ENCODE measurements around the gene XYLT1.
A peak's percentile ranks its signal among the peaks of the same experiment; 100 is the strongest.

Gene XYLT1

GRCh38 chr16:17168181-17168580, 302.6 kb downstream of the XYLT1 start:
- DNase-seq: no peak

DNA sequence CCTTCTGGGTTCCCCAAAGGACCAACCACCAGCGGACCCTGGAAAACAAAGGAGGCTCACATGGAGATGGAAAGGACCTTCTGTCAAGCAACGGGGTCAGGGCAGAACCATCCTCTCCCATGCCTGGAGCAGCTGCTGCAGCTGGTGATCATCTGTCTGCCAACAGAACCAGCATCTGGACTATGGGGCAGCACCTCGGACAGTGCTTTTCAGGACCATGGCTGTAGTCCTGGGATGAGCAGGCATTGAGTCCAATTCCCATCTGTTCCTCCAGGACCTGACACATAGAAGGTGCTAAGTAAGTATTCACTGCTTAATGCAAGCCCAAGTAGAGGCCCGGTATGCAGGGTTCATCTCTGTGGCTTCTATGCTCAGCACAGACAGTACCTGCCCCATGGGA, 304.7 kb downstream of the XYLT1 start:
- no peak for DNase-seq

DNA sequence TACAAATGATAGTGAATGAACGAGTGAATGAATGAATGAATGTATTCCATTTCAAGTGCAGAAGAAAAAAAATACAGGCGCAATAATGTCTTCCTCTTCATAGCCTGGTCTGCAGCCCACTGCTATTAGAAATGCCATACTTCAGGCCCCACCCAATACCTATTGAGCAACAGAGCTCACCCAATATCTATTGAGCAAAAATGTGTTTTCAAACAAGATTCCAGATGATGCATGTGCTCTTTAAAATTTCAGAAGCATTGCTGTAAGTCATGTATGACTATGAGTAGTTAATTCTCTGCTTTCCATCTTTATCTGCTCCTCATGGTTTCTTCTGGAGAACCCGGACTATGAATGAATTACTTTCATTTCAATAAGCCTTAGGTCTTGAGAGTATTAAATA, 308.2 kb downstream of the XYLT1 start:
- DNase-seq: no peak

- DNase-seq: peak; percentile 25
Measured at GRCh38 chr16:17160920-17161431, 309.8 kb downstream of the XYLT1 start.

GRCh38 chr16:17160285-17160853, 310.4 kb downstream of the XYLT1 start:
- no peak for DNase-seq

DNA sequence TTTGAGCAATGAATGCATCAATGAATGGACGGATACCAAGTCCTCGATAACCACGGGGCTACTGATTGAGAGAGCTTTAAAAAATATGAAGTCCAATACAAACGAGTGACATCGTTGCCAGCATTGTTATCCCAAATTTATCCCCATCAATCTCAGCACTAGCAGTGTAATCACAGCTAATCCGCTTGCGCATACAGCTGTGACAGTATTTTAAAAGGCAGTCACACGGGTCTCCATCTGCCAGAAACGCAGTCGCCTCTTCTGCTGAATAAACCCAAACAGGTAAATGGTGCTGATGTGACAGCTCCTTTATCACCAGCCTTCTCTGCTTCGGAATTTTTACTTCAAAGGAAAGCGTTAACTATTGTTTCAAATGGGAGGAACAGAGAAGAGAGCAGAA, 311.1 kb downstream of the XYLT1 start:
- no peak for DNase-seq

GRCh38 chr16:17155936-17156335, 314.8 kb downstream of the XYLT1 start:
- no peak for DNase-seq

- DNase-seq: no peak
Measured at GRCh38 chr16:17155485-17155884, 315.3 kb downstream of the XYLT1 start.

DNA sequence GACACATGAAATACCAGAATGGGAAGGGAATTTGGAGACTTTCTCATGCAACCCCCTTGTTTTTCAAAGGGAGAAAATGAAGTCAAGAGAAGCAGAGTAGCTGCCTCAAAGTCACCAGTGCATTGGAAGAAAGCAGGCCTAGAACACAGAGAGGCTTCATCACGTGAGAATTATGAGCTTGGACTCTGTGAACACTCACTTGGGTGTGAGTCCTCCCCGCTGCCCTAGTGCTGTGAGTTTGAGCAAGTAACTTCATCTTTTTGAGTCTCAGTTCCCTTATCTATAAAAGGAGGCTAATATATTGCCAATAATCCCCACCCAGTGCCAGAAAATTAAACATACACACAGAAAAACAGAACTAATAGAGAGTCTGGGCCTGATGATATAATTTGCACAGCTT, 315.8 kb downstream of the XYLT1 start:
- no peak for DNase-seq

GRCh38 chr16:17152311-17152710, 318.4 kb downstream of the XYLT1 start:
- no peak for DNase-seq

DNA sequence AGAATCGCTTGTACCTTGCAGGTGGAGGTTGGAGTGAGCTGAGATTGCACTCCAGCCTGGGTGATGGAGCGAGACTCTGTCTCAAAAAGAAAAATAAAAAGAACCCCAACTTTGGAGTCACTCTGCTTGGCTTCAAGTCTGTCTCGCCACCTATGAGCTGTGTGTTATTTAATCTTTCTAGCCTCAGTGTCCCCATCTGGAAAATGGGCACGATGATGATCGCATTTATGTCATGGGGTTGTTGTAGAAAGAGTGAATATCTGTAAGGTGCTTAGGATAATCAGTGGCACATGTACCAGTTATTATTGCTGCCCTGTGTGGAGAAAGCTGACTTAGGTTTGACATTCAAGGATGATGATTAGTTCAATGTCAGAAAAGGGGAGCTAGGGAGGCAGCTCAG, 319.4 kb downstream of the XYLT1 start:
- no peak for DNase-seq

DNA sequence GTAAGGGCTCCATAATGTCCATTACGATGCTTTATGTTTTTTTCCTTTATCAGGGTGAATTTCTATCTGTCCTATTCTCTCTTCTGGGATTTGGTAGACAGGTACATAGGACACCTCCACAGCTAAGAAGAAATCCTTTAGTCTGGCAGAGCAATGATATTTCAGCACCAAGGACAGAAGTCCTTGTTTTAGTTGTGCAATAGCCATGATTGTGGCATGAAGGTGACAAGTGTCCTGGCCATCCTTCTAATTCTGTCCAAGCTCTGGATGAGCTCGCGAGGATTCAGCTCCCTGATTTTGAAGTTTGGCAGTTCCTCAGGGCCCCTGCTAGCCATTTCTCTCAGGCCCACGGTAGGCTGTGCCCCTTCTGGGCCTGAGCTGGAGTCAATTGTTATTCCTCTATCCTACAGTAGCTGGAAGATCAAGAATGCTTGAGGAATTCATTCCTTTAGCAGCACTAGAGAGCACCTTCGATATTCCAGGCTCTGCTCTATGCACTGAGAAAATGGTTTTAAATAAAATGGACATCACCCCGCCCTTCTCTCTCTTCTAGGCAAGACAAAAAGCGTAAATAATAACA, 320.8 kb downstream of the XYLT1 start:
- no peak for DNase-seq

GRCh38 chr16:17147942-17148341, 322.8 kb downstream of the XYLT1 start:
- DNase-seq: no peak

DNA sequence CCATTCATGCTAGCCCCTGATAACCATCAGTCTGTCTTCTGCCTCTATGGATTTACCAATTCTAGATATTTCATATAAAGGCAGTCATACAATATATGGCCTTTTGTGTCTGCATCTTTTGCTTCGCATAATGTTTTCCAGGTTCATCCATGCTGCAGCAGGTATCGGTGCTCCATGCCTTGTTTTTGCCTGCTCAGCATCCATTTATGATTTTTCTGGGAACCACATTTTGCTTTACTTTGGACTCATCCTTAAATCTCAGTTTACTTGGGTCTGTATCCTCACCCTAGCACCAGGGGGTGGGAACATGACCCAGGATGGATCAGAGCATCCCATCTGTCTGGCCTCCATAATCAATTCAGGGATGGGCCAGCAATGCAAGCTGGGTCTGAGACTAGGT, 325.7 kb downstream of the XYLT1 start:
- DNase-seq: no peak

- DNase-seq: no peak
Measured at GRCh38 chr16:17144431-17144830, 326.3 kb downstream of the XYLT1 start.

DNA sequence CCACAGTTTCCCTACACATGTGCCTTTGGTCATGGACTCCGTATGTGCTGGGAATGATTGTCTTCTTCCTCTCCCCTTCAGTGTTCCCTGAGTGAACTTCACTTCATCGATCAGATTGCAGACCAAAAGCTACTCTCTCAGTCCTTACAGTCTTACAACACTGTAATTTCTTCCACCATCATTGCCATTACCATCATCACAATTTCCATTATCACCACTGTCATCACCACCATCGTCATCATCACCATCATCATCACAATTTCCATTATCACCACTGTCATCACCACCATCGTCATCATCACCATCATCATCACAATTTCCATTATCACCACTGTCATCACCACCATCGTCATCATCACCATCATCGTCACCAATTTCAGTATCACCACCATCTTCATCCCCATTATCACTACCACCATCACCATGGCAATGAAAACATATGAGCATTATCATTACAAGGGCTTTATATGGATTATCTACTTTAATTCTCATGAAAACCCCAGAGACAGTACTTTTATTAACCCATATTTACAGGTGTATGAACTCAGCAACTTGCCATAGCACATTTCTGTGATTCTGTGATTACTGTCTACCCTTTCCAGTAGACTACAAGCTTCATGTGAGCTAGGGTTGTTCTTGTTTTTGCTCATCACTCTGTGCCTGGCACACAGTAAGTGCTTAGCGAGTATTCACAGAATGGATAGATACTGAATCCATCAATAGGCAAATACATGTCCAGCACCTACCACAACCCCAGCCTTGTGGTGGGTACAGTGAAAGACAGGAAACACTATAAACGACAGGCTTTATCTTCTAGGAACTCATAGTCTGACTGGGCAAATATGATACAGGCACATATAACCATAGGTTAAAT, 327.0 kb downstream of the XYLT1 start:
- DNase-seq: no peak

DNA sequence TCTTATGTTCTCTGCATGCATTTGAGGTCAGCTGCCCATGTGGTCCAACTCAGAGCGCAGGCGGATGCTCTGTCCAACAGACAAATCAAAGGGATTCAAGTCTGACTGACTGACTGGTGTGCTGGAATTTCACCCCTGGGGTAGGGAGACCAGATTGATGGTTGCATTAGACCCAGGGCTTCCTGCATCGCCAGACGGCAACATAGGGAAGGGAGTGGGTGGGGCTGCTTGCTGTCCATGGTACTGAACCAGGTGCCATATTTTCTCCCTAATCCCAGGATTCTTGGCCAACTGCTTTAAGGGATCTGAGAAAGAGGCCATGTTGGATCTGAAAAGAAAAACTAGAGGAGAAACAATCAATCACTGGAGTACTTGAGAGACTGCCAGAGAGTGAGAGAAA, 332.0 kb downstream of the XYLT1 start:
- DNase-seq: no peak

DNA sequence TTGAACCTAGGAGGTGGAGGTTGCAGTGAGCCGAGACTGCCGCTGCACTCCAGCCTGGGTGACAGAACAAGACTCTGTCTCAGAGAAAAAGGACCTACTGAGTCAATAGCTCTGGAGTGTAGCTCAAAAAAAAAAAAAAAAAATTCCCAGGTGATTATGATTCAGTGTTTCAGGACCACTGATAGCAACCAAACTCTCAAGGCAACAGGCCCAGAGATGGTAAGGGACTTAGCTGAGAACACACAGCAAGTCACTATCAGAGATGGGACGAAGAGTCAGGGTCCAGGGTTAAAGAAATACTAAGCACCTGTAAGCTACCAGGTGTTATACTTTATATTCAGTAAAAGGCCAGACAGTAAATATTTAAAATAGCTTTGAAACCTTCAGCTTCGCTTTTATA, 335.3 kb downstream of the XYLT1 start:
- DNase-seq: no peak

GRCh38 chr16:17134586-17134985, 336.2 kb downstream of the XYLT1 start:
- DNase-seq: no peak

DNA sequence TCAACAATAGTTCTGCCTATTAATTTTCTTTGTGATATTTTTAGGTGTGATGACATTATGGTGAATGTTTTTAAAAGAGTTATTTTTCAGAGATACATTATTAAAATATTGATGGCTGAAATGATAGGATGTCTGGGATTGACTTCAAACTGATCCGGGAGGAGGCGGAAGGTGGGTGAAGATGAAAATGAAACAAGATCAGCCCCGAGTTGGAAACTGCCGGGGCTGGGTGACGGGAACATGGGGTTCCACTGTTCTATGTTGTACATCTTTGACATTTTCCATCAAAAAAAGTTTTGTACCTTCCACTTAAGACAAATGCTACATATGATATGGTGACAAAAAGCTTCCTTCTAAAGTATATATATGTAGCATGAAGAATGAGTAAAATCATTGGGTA, 336.9 kb downstream of the XYLT1 start:
- no peak for DNase-seq

- no peak for DNase-seq
Measured at GRCh38 chr16:17131351-17131750, 339.4 kb downstream of the XYLT1 start.

DNA sequence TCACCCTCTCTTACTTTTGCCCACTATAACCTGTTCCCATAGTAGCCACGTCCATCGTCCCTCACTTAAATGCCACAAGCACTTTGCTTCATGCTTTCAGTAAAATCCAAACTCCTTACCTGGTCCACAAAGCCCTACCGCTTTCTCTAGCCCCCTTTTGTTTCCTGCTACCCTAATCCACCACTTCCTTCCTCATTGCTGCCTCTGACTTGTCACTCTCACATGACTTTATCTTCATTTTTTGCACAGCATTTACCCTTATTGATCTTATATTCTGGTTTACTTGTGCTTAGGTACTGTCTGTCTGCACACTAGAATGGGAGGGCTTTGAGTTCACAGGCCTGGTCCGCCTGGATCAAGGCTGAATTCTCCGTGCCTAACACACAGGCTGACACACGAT, 340.0 kb downstream of the XYLT1 start:
- no peak for DNase-seq

GRCh38 chr16:17129971-17130370, 340.8 kb downstream of the XYLT1 start:
- no peak for DNase-seq

DNA sequence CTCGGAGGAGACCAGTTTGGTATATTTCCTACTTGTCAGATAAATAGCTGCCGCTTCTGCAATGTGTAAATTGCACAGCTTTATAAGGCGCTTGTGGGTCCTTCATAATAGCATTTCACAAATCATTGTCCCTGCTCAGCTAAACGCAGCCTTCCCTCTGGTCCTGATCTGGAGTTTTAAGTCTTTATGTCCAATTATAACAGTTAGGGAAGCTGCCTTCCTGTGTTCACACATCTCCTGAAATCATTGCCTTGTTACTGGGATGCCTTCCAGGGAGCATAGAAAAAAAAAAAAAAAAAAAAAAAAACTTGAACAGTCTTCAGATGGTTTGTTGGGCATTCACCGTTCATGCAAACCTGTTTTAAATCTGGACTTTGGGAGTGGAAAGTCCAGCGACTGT, 342.0 kb downstream of the XYLT1 start:
- no peak for DNase-seq
